Testis (tissue), 3 donors: ENCODE results near the gene BBS4. TPM values are rescaled to one million over a fixed set of nuclear protein-coding genes. Genes with fewer than 3 reads are reported as not detected.
"Not testable (repeated sequence)": the region's sequence is repeated elsewhere in the genome, so short reads cannot be mapped to it uniquely, and the experiment has no call there.

ENCODE experiments used
- DNase-seq: peaks from one replicate; pipeline ENCODE4 v3.0.0-alpha.2; 2019
- H3K27ac ChIP-seq, 2 donors: fragments of 200-600 bp; sonication (generic); one replicate each; pipeline ENCODE4 v1.5.1; 2019
- H3K27me3 ChIP-seq: fragments of 200-600 bp; sonication (generic); one replicate; pipeline ENCODE4 v1.5.1; 2019
- H3K36me3 ChIP-seq: fragments of 200-600 bp; sonication (generic); one replicate; pipeline ENCODE4 v1.5.1; 2017; ENCODE audit warnings: low read depth; ENCODE audit errors: missing control alignments
- H3K4me1 ChIP-seq: fragments of 200-600 bp; sonication (generic); one replicate; pipeline ENCODE4 v1.5.1; 2019
- H3K4me3 ChIP-seq, 2 donors: fragments of 200-600 bp; sonication (generic); one replicate each; pipeline ENCODE4 v1.5.1; 2017 to 2019
- H3K9me3 ChIP-seq: fragments of 200-600 bp; sonication (generic); one replicate; pipeline ENCODE4 v1.5.1; 2017
- POLR2A ChIP-seq: fragments of 450-650 bp; IDR thresholded peaks from one replicate; pipeline ENCODE4 v1.6.1; 2017; ENCODE audit warnings: antibody characterized with exemption, mild to moderate bottlenecking, moderate library complexity
- WGBS, 2 donors: methylation state at CpG; one replicate each; pipeline ENCODE4 v1.1.5; 2018; 5-methylcytosine and 5-hydroxymethylcytosine counted together
- intact Hi-C: fragments of 100-400 bp; cut with DNase I; formaldehyde crosslinking; loops from one replicate; pipeline ENCODE4 v1.15.1; 2023; ENCODE audit warnings: low total_unique reads
- polyA plus RNA-seq: library from polyadenylated mRNA; stranded (reverse); fragments of 350-450 nt; fragmentation: Illumina TruSeq; extraction: RNeasy Lipid Tissue Mini Kit (QIAGEN cat#74804); gene quantifications from one replicate; pipeline ENCODE4 v1.2.3, GENCODE V29; 2014; ENCODE audit warnings: low read depth, low replicate concordance; ENCODE audit not compliant: insufficient read depth
- total RNA-seq, 2 donors: library from RNA; depleted of rRNA; stranded (reverse); fragments of >200 nt; gene quantifications; one replicate each; pipeline ENCODE4 v1.2.3, GENCODE V29; 2016
- TF ChIP-seq, protein P1 (sequence below), 3 experiments: fragments of 450-650 bp in 2 of 3; fragments of 200-600 bp in 1 of 3; sonication (generic) in 1 of 3; IDR thresholded peaks; one replicate each; pipeline ENCODE4 v1.5.1; 2016 to 2019; ENCODE audit warnings: antibody characterized with exemption in 3 of 3, mild to moderate bottlenecking in 2 of 3, moderate library complexity in 1 of 3

Gene BBS4
- total and polyA plus RNA-seq, 3 donors from 2014 or later: 48.7 to 83.9 (median 50.7) TPM

DNA sequence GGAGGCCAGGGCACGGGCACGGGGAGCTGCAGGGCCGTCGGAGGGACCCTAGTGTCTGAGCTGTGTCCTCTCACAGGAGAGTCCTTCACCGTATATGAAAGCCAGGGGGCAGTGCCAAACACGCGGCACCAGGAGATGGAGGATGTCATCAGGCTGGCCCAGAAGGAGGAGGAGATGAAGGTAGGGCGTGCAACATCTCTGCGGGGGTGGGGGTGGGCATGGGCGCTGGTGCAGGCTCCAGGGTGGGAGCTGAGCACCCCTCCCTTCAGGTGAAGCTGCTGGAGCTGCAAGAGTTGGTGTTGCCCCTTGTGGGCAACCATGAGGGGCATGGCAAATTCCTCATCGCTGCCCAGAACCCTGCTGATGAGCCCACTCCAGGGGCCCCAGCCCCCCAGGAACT, 20.3 kb upstream of the BBS4 start:
- H3K4me1 ChIP-seq, H3K27me3 ChIP-seq, intact Hi-C loops, H3K36me3 ChIP-seq, H3K4me3 ChIP-seq, DNase-seq, H3K9me3 ChIP-seq, H3K27ac ChIP-seq: not testable (repeated sequence)
- WGBS, 2 donors: 86% methylated on average over 3 of the region's 11 CpGs; no CpG with 5 or more reads in 1 of the 2 donors

DNA sequence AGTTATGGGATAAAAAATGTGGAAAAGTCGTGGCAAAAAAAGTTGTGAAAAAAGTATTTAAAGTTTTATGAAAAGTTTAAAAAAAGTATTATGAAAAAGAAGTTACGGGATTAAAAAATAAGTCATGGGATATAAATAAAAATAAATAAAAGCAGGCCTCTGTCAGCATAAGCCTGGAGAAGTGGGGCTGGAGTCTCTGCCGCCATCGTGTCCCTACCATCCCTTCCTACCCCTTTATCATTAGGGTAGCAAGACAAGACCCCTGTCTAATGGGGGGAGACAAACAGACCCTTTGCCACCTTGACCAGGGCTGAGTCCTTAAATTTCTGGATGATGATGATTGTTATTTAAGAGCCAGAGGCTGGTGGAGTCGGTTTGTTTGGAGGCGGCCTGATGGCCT, 16.2 kb upstream of the BBS4 start:
- H3K36me3 ChIP-seq, H3K4me1 ChIP-seq, H3K9me3 ChIP-seq, H3K27ac ChIP-seq, H3K4me3 ChIP-seq, intact Hi-C loops, DNase-seq, H3K27me3 ChIP-seq: not testable (repeated sequence)
- WGBS, 2 donors: 100% methylated on average over 3 of the region's 6 CpGs

DNA sequence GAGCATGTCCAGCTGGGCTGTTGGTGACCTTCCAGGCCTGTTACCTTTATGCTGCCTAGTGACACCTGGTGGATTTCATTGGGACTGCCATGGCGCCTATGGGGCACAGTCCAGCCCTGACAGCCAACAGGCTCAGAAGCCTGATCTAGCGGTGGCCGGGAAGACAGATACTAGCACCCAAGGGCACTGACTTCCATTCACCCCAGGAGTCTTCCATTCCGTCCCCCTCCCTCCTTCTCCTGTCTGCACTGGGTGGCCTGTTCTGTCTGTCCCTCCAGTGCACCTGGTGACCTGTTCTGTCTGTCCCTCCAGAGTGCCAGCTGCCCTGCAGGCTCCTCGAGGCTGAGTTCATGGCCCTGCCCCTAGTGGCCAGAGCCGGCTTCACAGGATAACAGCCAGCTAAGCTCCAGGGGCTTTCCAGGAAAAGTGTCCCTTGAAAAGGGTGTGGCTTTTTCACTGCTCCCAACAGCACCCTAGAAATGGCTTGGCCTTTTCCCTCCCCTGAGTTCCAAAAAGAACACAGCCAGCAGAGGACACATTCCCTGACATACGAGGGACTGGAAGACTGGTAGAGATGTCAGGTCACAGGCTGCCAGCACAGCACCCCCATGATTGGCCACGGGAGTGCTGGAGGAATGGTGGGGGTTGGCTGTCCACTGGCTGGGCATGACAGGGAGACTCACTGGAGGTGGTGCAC, 15.2 kb upstream of the BBS4 start:
- H3K36me3 ChIP-seq, H3K4me3 ChIP-seq, intact Hi-C loops, H3K4me1 ChIP-seq, H3K9me3 ChIP-seq, H3K27ac ChIP-seq, H3K27me3 ChIP-seq: not testable (repeated sequence)
- WGBS, 2 donors: 24 to 25% methylated on average over 5 to 8 of the region's 8 CpGs
- DNase-seq: peak; percentile 85
- TF ChIP-seq, protein P1, sequence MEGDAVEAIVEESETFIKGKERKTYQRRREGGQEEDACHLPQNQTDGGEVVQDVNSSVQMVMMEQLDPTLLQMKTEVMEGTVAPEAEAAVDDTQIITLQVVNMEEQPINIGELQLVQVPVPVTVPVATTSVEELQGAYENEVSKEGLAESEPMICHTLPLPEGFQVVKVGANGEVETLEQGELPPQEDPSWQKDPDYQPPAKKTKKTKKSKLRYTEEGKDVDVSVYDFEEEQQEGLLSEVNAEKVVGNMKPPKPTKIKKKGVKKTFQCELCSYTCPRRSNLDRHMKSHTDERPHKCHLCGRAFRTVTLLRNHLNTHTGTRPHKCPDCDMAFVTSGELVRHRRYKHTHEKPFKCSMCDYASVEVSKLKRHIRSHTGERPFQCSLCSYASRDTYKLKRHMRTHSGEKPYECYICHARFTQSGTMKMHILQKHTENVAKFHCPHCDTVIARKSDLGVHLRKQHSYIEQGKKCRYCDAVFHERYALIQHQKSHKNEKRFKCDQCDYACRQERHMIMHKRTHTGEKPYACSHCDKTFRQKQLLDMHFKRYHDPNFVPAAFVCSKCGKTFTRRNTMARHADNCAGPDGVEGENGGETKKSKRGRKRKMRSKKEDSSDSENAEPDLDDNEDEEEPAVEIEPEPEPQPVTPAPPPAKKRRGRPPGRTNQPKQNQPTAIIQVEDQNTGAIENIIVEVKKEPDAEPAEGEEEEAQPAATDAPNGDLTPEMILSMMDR (IDR thresholded peaks at IDR 0.05): peak; percentile 48 to 65 (median 52)

DNA sequence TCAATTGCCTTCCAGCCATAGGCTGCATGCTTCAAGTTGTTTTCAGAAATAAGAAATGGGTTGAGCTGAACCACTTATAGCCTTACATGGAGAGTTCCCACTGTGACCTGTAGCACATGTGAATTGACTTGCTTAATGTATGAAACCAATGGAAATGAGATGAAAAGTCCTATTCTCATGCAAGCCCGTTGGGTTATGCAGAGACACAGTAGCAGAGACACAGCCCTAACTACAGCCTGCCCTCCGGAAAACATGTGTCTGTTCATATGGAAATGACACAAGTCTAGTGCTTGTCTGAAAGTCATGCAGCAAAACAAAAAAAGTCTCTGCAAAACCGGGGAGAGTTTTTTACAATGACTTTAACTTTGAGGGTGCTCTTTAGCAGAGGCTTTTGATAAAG, 14.5 kb upstream of the BBS4 start:
- 40 to 41% methylated on average over 3 of the region's 3 CpGs for WGBS, 2 donors
- no peak for DNase-seq
- intact Hi-C loops: no loop called here
- H3K36me3 ChIP-seq: no peaks in the 10 kb centered on the region
- no peaks in the 10 kb centered on the region for H3K27me3 ChIP-seq
- H3K4me3 ChIP-seq: no peak overlapping the region
- no peaks in the 10 kb centered on the region for H3K4me1 ChIP-seq
- no peak for TF ChIP-seq POLR2A
- TF ChIP-seq, protein P1 (IDR thresholded peaks at IDR 0.05): no peak
- H3K9me3 ChIP-seq: no peaks in the 10 kb centered on the region
- no peak overlapping the region for H3K27ac ChIP-seq

DNA sequence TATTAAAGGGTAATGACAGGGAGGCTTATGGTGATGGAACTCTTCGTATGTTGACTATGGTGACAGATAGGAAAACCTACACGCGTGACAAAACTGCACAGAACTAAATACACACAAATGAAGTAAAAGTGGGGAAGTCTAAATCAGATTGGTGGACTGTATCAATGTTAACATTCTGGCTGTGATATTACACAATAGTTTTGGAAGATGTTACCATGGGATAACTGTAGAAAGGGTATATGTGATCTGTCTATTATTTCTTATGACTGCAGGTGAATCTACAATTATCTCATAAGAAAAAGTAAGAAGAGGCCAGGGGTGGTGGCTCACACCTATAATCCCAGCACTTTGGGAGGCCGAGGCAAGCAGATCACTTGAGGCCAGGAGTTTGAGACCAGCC, 9.2 kb upstream of the BBS4 start:
- intact Hi-C loops: no loop called here
- no peaks in the 10 kb centered on the region for H3K27me3 ChIP-seq

More for the DNA sequence above, 9.2 kb upstream of the BBS4 start:
- no peaks in the 10 kb centered on the region for H3K4me1 ChIP-seq
- no peaks in the 10 kb centered on the region for H3K9me3 ChIP-seq
- no peak overlapping the region for H3K4me3 ChIP-seq
- H3K36me3 ChIP-seq: no peaks in the 10 kb centered on the region
- no peak for TF ChIP-seq POLR2A
- TF ChIP-seq, protein P1 (IDR thresholded peaks at IDR 0.05): no peak
- DNase-seq: no peak
- 85 to 93% methylated on average over 4 of the region's 4 CpGs for WGBS, 2 donors
- H3K27ac ChIP-seq: no peak overlapping the region
